ENCODE data around the gene ORC5.

The ORC5 gene

DNA sequence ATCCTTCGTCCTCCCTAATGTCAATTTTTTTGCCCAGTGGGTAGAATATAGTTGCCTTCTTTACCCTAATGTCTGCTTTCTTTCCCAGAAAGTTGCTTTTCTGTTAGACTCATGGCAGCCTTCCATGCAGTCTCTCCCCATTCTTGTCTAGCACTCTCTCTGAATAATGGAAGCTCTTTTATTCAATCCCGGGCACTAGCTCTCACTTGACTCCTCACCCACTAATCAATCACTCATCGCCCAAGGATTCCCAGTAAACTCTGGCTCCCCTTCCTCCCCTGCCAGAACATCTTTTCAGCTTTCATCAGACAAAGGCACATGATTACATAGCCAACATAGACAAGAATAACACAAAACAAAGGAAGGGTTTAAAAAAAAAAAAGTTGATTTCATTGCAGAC lies 118.2 kb downstream of the ORC5 start:
- H3K27me3 ChIP-seq (ENCODE audit: insufficient read depth, low read length, poor library complexity, severe bottlenecking) = no peaks in the 10 kb centered on the region

DNA sequence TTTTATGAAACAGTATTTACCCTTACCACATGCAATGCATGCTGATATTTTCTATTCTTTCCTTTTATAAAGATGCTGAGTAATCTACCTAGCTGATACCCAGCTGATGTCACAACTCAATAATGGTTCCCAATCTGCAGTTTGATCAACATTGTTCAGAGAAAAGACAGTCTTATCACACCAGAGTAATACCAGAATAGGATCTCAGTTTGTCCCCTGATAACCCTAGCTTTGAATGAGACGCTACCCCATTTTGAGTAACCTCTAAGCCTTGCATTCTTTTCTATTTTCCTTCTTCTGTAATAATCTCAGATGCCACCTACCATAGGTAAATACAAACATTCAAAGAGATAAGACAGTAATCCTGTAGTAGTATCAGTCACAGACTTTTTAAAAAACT lies 118.8 kb downstream of the ORC5 start:
- H3K4me1 ChIP-seq (ENCODE audit: insufficient read depth, low read length, poor library complexity, severe bottlenecking) = peaks cover 7% of the 10 kb centered on the region
- no peaks in the 10 kb centered on the region for H3K79me2 ChIP-seq (ENCODE audit: insufficient read depth, low read length)
- no peak overlapping the region for H2AFZ ChIP-seq (ENCODE audit: low read length)
- H3F3A ChIP-seq (ENCODE audit: low read depth) = no peaks in the 10 kb centered on the region
- no peaks in the 10 kb centered on the region for H4K20me1 ChIP-seq (ENCODE audit: insufficient read depth, low read length, poor library complexity, severe bottlenecking)
- H3K9me2 ChIP-seq (replicated peaks; ENCODE audit: low read depth, low read length) = no peaks in the 10 kb centered on the region
- H3K27me3 ChIP-seq (ENCODE audit: insufficient read depth, low read length, poor library complexity, severe bottlenecking) = no peaks in the 10 kb centered on the region
- no peak overlapping the region for H3K4me3 ChIP-seq (ENCODE audit: low read length, poor library complexity, severe bottlenecking)
- no peaks in the 10 kb centered on the region for H3K36me3 ChIP-seq (ENCODE audit: insufficient read depth, low read length)
- H3K9me3 ChIP-seq (ENCODE audit: insufficient read depth, low read depth, low read length) = no peaks in the 10 kb centered on the region
- TF ChIP-seq, protein P1, sequence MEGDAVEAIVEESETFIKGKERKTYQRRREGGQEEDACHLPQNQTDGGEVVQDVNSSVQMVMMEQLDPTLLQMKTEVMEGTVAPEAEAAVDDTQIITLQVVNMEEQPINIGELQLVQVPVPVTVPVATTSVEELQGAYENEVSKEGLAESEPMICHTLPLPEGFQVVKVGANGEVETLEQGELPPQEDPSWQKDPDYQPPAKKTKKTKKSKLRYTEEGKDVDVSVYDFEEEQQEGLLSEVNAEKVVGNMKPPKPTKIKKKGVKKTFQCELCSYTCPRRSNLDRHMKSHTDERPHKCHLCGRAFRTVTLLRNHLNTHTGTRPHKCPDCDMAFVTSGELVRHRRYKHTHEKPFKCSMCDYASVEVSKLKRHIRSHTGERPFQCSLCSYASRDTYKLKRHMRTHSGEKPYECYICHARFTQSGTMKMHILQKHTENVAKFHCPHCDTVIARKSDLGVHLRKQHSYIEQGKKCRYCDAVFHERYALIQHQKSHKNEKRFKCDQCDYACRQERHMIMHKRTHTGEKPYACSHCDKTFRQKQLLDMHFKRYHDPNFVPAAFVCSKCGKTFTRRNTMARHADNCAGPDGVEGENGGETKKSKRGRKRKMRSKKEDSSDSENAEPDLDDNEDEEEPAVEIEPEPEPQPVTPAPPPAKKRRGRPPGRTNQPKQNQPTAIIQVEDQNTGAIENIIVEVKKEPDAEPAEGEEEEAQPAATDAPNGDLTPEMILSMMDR (conservative IDR thresholded peaks at IDR 0.05; ENCODE audit: low read length) = no peak
- no peak for TF ChIP-seq EZH2phosphoT487 (IDR thresholded peaks at IDR 0.05; ENCODE audit: borderline replicate concordance)
- H3K4me2 ChIP-seq (ENCODE audit: low read depth, low read length, poor library complexity, severe bottlenecking) = no peak overlapping the region
- H3K9ac ChIP-seq (ENCODE audit: low read depth, low read length, poor library complexity, severe bottlenecking) = no peak overlapping the region

More for the DNA sequence above, 118.2 kb downstream of the ORC5 start:
- Histone ChIP-seq H3K9ac (ENCODE audit: low read depth, low read length, poor library complexity, severe bottlenecking) (no peak overlapping the region), H2AFZ (ENCODE audit: low read length) (no peak overlapping the region), H3F3A (ENCODE audit: low read depth) (no peaks in the 10 kb centered on the region), H3K79me2 (ENCODE audit: insufficient read depth, low read length) (no peaks in the 10 kb centered on the region), H3K9me2 (replicated peaks; ENCODE audit: low read depth, low read length) (no peaks in the 10 kb centered on the region), H3K36me3 (ENCODE audit: insufficient read depth, low read length) (no peaks in the 10 kb centered on the region), H3K9me3 (ENCODE audit: insufficient read depth, low read depth, low read length) (no peaks in the 10 kb centered on the region), H3K4me2 (ENCODE audit: low read depth, low read length, poor library complexity, severe bottlenecking) (no peak overlapping the region), H4K20me1 (ENCODE audit: insufficient read depth, low read length, poor library complexity, severe bottlenecking) (no peaks in the 10 kb centered on the region), H3K4me1 (ENCODE audit: insufficient read depth, low read length, poor library complexity, severe bottlenecking) (peaks cover 7% of the 10 kb centered on the region), H3K4me3 (ENCODE audit: low read length, poor library complexity, severe bottlenecking) (no peak overlapping the region)
- TF ChIP-seq, protein P1 (conservative IDR thresholded peaks at IDR 0.05; ENCODE audit: low read length) = no peak
- TF ChIP-seq EZH2phosphoT487 (IDR thresholded peaks at IDR 0.05; ENCODE audit: borderline replicate concordance) = no peak
